NCI-H524 treated with DMSO at 0.1 percent for 48 hours (cell line): ENCODE measurements around the gene MDC1.

Experiments used
- DNase-seq: peaks from one replicate; lab custom pipeline; 2025; lab: John Stamatoyannopoulos, UW

MDC1 gene

DNA sequence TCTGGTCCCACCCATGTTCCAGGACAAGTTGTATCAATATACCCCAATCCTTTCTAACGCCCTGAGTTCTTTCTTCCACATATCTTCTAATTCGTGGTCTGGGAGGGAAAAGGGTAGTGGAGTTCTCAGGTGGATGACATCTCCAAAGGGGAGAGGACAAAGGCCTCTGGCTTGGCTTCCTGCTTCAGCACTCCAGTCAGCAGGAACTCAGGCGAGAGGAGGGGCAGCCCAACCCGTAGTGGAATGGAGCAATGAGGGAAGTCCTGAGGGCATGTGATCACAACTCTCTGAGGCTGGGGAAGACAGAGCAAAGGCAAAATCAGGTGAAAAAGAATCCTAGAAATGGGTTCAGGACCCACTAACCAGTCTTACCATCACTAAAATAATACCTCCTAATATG lies 16.7 kb downstream of the MDC1 start:
- DNase-seq: no peak

GRCh38 chr6:30696432-30696831 lies 20.6 kb downstream of the MDC1 start:
- no peak for DNase-seq

DNA sequence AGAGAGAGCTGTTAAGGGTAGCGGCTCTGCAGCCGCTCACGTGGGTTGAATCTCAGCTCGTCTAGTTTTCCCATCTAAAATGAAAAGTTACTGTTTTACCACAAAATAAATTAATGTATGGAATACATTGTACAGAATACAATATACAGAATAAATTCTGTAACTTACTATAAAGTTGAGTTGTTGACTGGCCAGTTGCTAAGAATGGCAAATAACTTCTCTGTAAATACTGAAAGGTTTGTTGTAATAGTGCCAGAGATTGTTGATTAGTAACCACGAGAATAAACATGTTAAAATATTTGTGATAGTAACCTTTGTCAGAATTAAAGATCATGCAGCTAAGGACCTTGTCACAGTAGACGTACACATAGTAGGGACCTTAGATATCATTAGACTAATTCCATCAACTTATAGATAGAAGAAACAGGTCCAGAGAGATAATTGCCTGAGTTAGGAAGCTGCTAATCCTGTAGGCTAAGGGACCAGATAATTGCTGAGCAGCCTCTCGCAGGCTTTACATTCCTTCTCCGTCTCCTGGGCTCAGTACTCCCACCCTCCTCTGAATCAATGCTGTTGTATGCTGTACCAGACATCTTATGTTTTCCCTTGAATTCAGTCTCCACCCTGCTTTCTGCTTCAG lies 25.8 kb downstream of the MDC1 start:
- no peak for DNase-seq

- peak; percentile 56 for DNase-seq
Measured at GRCh38 chr6:30690403-30691207, 26.5 kb downstream of the MDC1 start, which contains the start of gene NRM. Gene NRM, minus strand, starts transcription at chr6:30690984. Its CDS starts 10 bp downstream, at chr6:30690974.

- no peak for DNase-seq
Measured at GRCh38 chr6:30689985-30690384, 27.1 kb downstream of the MDC1 start.

GRCh38 chr6:30689022-30689865 lies 27.8 kb downstream of the MDC1 start:
- no peak for DNase-seq

DNA sequence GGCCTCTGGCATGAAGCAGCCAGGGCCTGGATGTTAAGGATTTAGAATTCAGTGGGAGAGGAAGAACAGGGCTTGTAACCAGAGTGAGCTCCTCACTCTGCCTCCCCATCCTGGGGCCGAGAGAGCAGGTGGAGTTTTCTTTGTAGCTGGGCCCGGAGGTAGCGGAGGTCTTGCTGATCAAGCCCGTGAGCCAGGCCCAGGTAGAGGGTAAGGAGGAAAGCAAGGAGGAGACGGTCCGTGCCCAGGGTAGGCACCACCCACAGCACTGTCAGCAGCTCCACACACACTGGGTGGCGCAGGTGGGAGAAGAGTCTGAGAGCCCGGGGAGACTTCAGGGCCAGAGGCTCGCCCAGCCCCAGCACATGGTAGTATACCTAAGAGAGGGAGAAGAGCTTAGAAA lies 28.5 kb downstream of the MDC1 start:
- DNase-seq: no peak

DNA sequence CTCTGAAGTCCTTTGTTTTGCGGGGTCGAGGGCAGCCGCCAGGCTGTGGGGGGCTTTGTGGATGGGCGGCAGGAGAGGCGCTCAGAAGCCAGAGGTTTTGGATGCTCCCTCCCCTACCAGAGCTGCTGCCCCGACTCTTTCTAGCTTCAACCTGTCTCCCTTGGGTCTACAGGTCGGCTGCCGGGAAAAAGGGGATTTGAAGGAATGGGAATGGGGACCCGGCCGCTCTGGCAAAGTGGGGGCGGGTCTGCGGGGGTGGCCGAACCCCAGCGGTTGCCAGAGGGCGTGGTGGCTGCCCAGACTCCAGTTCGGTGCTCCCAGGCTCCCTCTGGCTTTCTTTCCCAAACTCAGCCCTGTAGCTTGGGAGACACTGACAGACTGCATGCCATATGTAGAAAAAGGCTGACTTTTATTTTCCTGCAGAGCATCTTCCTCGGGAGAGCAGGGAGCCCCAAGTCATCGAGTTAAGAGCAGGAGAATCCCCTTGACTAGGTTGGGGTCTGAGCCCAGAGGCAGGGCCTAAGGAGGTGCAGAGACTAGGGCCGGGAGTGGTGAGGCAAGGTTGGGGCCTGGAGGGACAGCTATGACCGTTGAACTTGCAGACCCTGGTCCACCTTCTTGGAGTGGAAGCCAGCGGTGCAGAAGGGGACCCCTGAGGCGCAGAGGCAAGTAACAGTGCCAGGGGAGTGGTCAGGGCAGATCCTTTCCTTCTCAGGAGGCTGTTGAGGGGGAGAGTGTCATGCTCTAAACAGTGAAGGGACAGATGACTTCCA lies 29.2 kb downstream of the MDC1 start:
- DNase-seq: no peak

- DNase-seq: peak; percentile 34
Measured at GRCh38 chr6:30686908-30687658, 30.0 kb downstream of the MDC1 start.

DNA sequence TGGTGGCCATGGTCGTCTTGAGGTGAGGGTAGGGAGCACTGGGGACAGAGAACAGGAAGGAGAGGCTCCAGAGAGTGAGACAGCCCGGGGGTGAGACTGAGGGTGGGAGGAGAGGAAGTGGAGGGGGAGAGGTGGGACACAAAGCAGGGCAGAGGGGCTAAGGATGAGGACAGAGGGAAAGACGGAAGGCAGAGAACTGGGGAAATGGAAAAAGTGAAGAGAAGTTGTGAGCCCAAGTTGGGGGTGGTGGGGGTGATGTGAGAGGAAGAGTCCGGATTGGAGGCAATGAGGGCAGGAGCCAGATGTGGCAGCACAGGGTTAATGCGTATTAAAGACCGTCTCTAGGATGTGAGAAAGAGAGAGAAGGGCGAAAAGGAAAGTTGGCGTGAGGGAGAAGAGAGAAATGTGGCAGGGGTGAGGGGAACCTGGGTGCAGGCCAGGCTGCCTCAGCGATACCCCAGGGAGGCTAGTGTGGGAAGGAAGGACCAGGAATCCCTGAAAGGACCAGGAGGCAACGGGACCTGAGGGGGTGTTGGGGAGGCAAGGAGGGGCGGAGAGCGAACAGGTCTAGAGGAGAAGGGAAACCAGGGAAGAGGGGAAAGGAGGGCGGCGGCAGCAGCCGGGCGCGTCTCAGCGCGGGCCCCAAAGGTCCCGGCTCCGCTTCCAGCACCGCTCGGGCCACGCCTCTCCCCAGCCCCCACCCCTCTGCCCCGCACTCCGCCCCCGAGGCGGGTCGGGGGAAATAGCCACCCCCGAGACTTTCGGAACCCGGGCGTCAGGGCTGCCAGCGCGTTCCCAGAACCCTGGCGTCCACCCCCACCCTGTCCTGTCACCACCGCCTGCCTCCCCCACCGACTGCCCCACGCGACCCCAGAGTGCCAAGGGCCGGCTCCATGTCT lies 30.8 kb downstream of the MDC1 start, which contains the start of gene PPP1R18:
Gene PPP1R18 (minus strand): TSS at position 637 of the 899 bp plus-strand sequence. CDS start 627 bp downstream, at position 10.
- DNase-seq: no peak

DNA sequence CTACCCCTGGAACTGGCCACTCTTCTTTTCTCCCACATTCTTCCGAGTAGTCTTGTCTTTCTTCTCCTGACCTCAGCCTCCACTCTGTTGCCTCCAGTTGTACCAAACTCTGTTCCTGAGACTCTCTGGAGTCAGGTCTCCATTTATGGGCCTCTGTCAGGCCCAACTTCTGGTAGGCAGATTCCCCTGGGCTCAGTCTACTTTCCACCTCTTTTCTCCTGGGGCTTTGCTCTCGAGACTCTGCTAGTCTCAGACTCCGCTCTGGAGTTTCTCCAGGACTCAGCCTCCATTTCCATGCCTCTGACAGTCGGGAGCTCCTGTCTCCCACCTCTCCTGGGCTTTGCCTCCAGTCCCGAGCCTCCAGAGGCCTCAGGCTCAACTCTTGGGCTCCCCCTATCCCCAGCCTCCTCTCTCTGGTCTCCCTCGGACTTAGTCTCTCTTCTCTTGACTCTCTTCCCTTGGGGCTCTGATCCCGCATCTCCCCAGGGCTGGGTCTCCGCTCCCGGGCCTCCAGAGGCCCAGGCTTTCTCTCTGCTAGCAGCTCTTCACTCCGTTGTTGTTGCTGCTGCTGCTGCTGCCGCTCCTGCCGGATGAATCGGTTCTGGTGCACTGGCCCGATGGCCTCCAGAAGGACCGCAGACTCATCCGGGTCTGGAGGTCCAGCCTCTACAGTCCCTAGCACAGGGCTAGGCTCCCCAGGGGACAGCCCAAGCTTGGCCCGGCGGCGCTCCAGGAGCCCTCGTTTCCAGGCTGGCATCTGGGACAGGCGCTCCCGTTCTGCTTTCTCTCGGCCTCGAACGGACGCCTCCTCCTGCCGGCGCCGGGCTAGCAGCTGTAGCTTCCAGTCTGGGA lies 31.7 kb downstream of the MDC1 start:
- no peak for DNase-seq

- DNase-seq: no peak
Measured at GRCh38 chr6:30684386-30685156, 32.5 kb downstream of the MDC1 start.

GRCh38 chr6:30683980-30684338 lies 33.1 kb downstream of the MDC1 start:
- no peak for DNase-seq

DNA sequence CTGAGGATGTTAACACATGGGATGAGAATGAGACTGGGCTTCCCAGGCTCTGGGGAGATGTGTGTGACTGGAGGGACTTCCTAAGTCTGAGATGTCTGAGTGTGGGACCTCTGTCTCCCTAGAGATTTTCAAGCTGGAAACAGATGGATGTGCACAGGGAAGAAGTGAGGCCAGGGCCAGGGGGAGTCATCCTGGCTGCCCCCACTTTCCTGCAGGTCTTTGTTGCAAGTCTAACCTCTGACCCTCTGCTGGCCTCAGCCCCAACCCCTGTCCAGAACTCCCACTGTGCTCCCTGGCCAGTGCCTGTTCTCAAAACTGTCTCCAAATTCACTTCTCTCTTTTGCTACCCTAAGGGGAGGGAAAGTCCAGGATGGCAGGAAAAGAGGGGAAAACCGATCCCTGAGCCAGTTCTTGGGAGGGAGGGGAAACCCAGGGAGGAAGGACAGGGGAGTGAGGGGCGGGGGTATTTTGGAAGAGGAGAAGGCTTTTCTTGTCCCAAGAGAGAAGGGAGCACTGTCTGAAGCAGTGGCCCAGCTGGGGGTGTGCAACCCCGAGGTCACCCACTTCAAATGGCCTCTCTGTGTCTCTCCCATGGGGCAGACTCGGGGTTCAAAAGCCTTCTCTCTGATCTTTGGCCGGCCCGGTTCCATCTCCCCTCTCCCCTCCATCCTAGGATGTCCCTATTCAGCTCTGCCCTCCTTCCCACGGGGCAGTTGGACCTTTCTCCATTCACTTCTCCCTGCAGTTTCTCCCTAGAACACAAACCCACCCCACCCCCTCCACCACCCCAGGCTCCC lies 33.7 kb downstream of the MDC1 start:
- no peak for DNase-seq

DNA sequence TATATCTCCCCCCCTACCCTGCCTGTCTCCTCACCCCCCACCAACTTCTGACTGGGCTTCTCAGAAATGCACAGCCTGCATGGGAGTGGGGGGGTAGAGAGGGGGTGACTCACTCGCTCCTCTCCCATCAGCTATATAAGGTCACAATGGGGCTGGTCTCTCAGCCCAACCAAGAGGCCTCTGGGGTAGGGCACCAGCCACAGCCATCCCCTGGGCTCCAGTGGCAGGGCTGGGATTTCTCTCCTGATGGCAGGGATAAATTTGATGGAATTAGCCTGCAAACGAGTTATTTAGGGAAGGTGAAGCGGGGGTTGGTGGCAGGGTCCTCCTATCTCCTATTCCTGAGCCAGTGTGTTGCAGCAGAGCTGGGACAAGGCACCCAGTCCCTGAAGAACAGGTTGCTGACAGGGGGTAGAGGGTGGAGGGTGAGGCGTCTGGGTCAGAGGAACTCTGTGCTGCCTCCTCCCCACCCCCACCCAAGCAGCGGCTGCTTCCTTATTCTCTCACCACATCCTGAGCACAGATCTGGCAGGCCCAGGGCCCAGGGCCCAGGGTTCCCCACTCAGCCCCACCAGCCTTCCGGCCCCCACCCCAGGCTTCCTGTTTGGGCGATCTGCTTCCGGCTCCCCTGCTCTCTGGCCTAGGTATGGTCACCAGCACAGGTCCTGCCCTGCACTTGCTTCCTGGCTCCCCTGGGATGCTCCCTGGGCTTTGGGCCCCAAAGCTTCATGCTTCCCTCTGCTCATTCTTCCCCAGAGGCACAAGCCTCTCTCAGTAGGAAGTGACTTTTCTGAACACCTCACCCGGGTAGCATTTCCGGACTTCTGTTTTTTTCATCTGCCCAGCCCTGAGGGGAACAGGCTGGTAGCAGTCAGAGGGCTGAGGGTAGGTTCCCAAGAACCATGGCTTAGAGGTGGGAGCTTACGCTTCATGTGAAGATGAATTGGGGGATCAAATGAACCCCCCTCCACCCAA lies 34.7 kb downstream of the MDC1 start:
- DNase-seq: no peak

DNA sequence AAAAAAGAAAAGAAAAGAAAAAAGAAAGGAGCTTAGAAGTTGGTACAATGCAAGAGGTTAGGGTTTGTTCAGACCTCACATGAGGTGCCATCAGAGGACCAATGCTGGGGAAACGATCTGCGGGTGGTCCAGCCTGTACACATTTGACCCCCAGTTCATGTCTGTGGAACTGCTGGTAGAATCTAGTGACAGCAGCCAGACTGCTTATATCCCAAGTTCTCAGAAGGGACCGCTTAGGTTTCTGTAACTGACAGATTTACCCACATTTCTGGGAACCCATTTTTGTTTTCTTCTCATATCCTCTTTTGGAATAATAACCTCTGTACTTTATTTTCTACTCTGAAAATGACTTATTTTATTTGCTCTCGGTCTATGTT lies 35.3 kb downstream of the MDC1 start:
- no peak for DNase-seq
